SK-N-SH (cell line): ENCODE data around the gene DLGAP3. TPM values are rescaled to one million over a fixed set of nuclear protein-coding genes. Genes with fewer than 3 reads are reported as not detected.

Source experiments
- CTCF ChIA-PET: fragments of 300-600, 350-600 bp; formaldehyde crosslinking; extraction: SDS; loops from one replicate; lab custom pipeline; 2021; lab: Yijun Ruan, JAX
- POLR2A ChIA-PET: fragments of 350-600 bp; sonication (Branson Sonifier 250); formaldehyde crosslinking; extraction: SDS; loops from one replicate; lab custom pipeline; 2020; ENCODE audit warnings: antibody characterized with exemption, inconsistent platforms; lab: Yijun Ruan, JAX
- DNase-seq: peaks from one replicate; pipeline ENCODE4 v3.0.0; 2012
- H2AFZ ChIP-seq: fragments of 200-600 bp; sonication (generic); 2 replicates; pipeline ENCODE4 v1.8.1; 2016; ENCODE audit warnings: antibody characterized with exemption, mild to moderate bottlenecking, low read depth
- H3F3A ChIP-seq: fragments of 200-600 bp; sonication (generic); replicated peaks from 2 replicates; pipeline ENCODE3; 2016; ENCODE audit warnings: antibody characterized with exemption, mild to moderate bottlenecking; ENCODE audit not compliant: insufficient read depth
- H3K27ac ChIP-seq, 2 experiments: fragments of 200-500 bp in 1 of 2; fragments of 200-600 bp in 1 of 2; sonication (Bioruptor generic) in 1 of 2; sonication (generic), shearing (Covaris generic) in 1 of 2; 2 replicates each; pipeline versions ENCODE4 v1.5.1 to v1.6.1; 2014 to 2016; ENCODE audit warnings: low read depth in 2 of 2, inconsistent platforms in 1 of 2, low read length in 1 of 2, mild to moderate bottlenecking in 1 of 2, mixed read lengths in 1 of 2
- H3K27me3 ChIP-seq: fragments of 200-600 bp; sonication (generic), shearing (Covaris generic); 2 replicates; pipeline ENCODE4 v1.6.1; 2016; ENCODE audit warnings: mixed run types; ENCODE audit not compliant: insufficient read depth
- H3K36me3 ChIP-seq, 2 experiments: fragments of 200-500 bp in 1 of 2; fragments of 200-600 bp in 1 of 2; sonication (Bioruptor generic) in 1 of 2; sonication (generic) in 1 of 2; replicated peaks in 1 of 2; 2 replicates each; pipeline versions ENCODE3 to v1.5.1; 2014 to 2016; ENCODE audit warnings: low read length in 1 of 2, mild to moderate bottlenecking in 1 of 2; ENCODE audit not compliant: insufficient read depth in 2 of 2, control insufficient read depth in 1 of 2
- H3K4me1 ChIP-seq, 2 experiments: fragments of 200-500 bp in 1 of 2; fragments of 200-600 bp in 1 of 2; sonication (Bioruptor generic) in 1 of 2; sonication (generic), shearing (Covaris generic) in 1 of 2; 2 replicates each; pipeline versions ENCODE4 v1.5.1 to v1.6.1; 2014 to 2016; ENCODE audit warnings: low read depth in 1 of 2, low read length in 1 of 2, mixed run types in 1 of 2; ENCODE audit not compliant: insufficient read depth in 2 of 2, control insufficient read depth in 1 of 2
- H3K4me2 ChIP-seq: fragments of 200-600 bp; sonication (generic), shearing (Covaris generic); 2 replicates; pipeline ENCODE4 v1.6.1; 2017; ENCODE audit warnings: mixed run types
- H3K4me3 ChIP-seq, 2 experiments: fragments of 200-500 bp in 1 of 2; fragments of 200-600 bp in 1 of 2; sonication (Bioruptor generic) in 1 of 2; sonication (generic), shearing (Covaris generic) in 1 of 2; 2 replicates each; pipeline versions ENCODE4 v1.5.1 to v1.8.1; 2014 to 2016; ENCODE audit warnings: low read depth in 2 of 2, inconsistent platforms in 1 of 2, low read length in 1 of 2, mild to moderate bottlenecking in 1 of 2, mixed read lengths in 1 of 2, moderate library complexity in 1 of 2
- H3K79me2 ChIP-seq: fragments of 200-600 bp; sonication (generic); 2 replicates; pipeline ENCODE4 v1.8.1; 2017; ENCODE audit warnings: mild to moderate bottlenecking; ENCODE audit not compliant: insufficient read depth
- H3K9ac ChIP-seq: fragments of 200-600 bp; sonication (generic); 2 replicates; pipeline ENCODE4 v1.6.1; 2017; ENCODE audit warnings: mixed run types
- H3K9me2 ChIP-seq: fragments of 200-600 bp; sonication (generic); 2 replicates; pipeline ENCODE4 v1.6.1; 2017; ENCODE audit warnings: mixed run types
- H3K9me3 ChIP-seq: fragments of 200-600 bp; sonication (generic); 2 replicates; pipeline ENCODE4 v1.6.1; 2017; ENCODE audit warnings: mixed run types, mild to moderate bottlenecking, moderate library complexity
- H4K20me1 ChIP-seq: fragments of 200-600 bp; sonication (generic); 2 replicates; pipeline ENCODE4 v1.6.1; 2017; ENCODE audit warnings: mild to moderate bottlenecking, mixed run types; ENCODE audit not compliant: insufficient read depth
- CTCF ChIP-seq: fragments of 200-600 bp; sonication (generic); IDR thresholded peaks from 2 replicates; pipeline ENCODE4 v1.6.1; 2017; ENCODE audit warnings: antibody characterized with exemption, mild to moderate bottlenecking, moderate library complexity
- ELF1 ChIP-seq: IDR thresholded peaks from 2 replicates; pipeline ENCODE4 v1.4.0; 2012
- FOSL2 ChIP-seq: IDR thresholded peaks from 2 replicates; pipeline ENCODE4 v1.4.0; 2012; ENCODE audit warnings: low read depth, mild to moderate bottlenecking, moderate library complexity, borderline replicate concordance
- FOXJ3 ChIP-seq: sonication (generic); formaldehyde crosslinking; IDR thresholded peaks from 2 replicates; pipeline ENCODE4 v1.5.1; 2020; ENCODE audit warnings: mild to moderate bottlenecking, missing genetic modification reagents
- GABPA ChIP-seq: IDR thresholded peaks from 2 replicates; pipeline ENCODE4 v1.4.0; 2012; ENCODE audit warnings: low read depth, mild to moderate bottlenecking
- GATA2 ChIP-seq: sonication (generic); formaldehyde crosslinking; IDR thresholded peaks from 2 replicates; pipeline ENCODE4 v1.5.0; 2020; ENCODE audit warnings: mild to moderate bottlenecking, missing genetic modification reagents
- JUND ChIP-seq: IDR thresholded peaks from 2 replicates; pipeline ENCODE4 v1.4.0; 2012
- RAD21 ChIP-seq: IDR thresholded peaks from 2 replicates; pipeline ENCODE4 v1.6.1; 2012; ENCODE audit warnings: mild to moderate bottlenecking, low read length
- RFX5 ChIP-seq: IDR thresholded peaks from 2 replicates; pipeline ENCODE4 v1.6.1; 2012; ENCODE audit warnings: mild to moderate bottlenecking, improper control_type of control experiment, low read length
- RXRA ChIP-seq: IDR thresholded peaks from 2 replicates; pipeline ENCODE4 v1.4.0; 2012; ENCODE audit warnings: low read depth, mild to moderate bottlenecking, borderline replicate concordance
- SIN3A ChIP-seq: IDR thresholded peaks from 2 replicates; pipeline ENCODE4 v1.6.1; 2012; ENCODE audit warnings: low read depth, mild to moderate bottlenecking, low read length, moderate library complexity, borderline replicate concordance
- TAF1 ChIP-seq: IDR thresholded peaks from 2 replicates; pipeline ENCODE4 v1.6.1; 2012; ENCODE audit warnings: low read depth, mild to moderate bottlenecking, low read length, moderate library complexity, borderline replicate concordance
- whole genome bisulfite sequencing: methylation state at CpG from one replicate; pipeline ENCODE4 v1.1.6; 2017; ENCODE audit warnings: low lambda C conversion rate; 5-methylcytosine and 5-hydroxymethylcytosine counted together
- polyA plus RNA-seq, 3 experiments: library from polyadenylated mRNA; depleted of rRNA; stranded (reverse); fragments of >200 nt; gene quantifications; 2 replicates each; pipeline ENCODE4 v1.2.3, GENCODE V29; 2012
- TF ChIP-seq, protein P1 (sequence below): IDR thresholded peaks from 2 replicates; pipeline ENCODE4 v1.4.0; 2012; ENCODE audit warnings: low read depth, borderline replicate concordance
- TF ChIP-seq, protein P2 (sequence below): IDR thresholded peaks from 2 replicates; pipeline ENCODE4 v1.4.0; 2012; ENCODE audit warnings: low read depth

The DLGAP3 gene
- polyA plus RNA-seq, 1 of the 3 experiments (the other 2 are of a cell fraction), result 0.15 TPM

- Histone ChIP-seq H3K4me2 (no peak overlapping the region), H3K4me1 (peaks cover 0 to 10% of the 10 kb centered on the region in 2 experiments; a peak in 1 of 4 replicates), H4K20me1 (no peaks in the 10 kb centered on the region), H3K9me2 (no peaks in the 10 kb centered on the region), H3F3A (no peaks in the 10 kb centered on the region), H3K36me3 (no peaks in the 10 kb centered on the region), H3K4me3 (no peak overlapping the region), H3K79me2 (no peaks in the 10 kb centered on the region), H3K27me3 (no peaks in the 10 kb centered on the region), H3K9me3 (no peaks in the 10 kb centered on the region), H3K9ac (no peak overlapping the region), H2AFZ (no peak overlapping the region), H3K27ac (no peak overlapping the region)
- no peak for TF ChIP-seq RAD21
- TF ChIP-seq FOSL2, result no peak
- TF ChIP-seq TAF1, result no peak
- TF ChIP-seq, protein P1, sequence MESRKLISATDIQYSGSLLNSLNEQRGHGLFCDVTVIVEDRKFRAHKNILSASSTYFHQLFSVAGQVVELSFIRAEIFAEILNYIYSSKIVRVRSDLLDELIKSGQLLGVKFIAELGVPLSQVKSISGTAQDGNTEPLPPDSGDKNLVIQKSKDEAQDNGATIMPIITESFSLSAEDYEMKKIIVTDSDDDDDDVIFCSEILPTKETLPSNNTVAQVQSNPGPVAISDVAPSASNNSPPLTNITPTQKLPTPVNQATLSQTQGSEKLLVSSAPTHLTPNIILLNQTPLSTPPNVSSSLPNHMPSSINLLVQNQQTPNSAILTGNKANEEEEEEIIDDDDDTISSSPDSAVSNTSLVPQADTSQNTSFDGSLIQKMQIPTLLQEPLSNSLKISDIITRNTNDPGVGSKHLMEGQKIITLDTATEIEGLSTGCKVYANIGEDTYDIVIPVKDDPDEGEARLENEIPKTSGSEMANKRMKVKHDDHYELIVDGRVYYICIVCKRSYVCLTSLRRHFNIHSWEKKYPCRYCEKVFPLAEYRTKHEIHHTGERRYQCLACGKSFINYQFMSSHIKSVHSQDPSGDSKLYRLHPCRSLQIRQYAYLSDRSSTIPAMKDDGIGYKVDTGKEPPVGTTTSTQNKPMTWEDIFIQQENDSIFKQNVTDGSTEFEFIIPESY, result no peak
- no peak for TF ChIP-seq FOXJ3 (CRISPR knock-in tag)
- TF ChIP-seq RXRA, result no peak
- no peak for TF ChIP-seq GATA2 (CRISPR knock-in tag)
- TF ChIP-seq GABPA, result no peak
- TF ChIP-seq JUND, result no peak
- TF ChIP-seq CTCF, result no peak
- no peak for TF ChIP-seq ELF1
- ChIA-PET CTCF (interaction anchor here (1.0 to 2.5 kb wide), 3 partner anchors 10 to 116 kb away, joined by 3 to 11 read pairs (median 4); partner anchors contain the start of genes SMIM12 and TMEM35B), POLR2A (no interaction called here)
- 97% methylated on average over 3 of the region's 3 CpGs for WGBS
- DNase-seq, result no peak
Measured at GRCh38 chr1:34975338-34975737, 45.9 kb upstream of the DLGAP3 start.

GRCh38 chr1:34974626-34975025 is 45.2 kb upstream of the DLGAP3 start:
- Histone ChIP-seq H3K4me1 (peaks cover 0 to 10% of the 10 kb centered on the region in 2 experiments; a peak in 1 of 4 replicates), H3K4me2 (no peak overlapping the region), H3K79me2 (no peaks in the 10 kb centered on the region), H4K20me1 (no peaks in the 10 kb centered on the region), H3K9me3 (no peaks in the 10 kb centered on the region), H2AFZ (no peak overlapping the region), H3K9me2 (no peaks in the 10 kb centered on the region), H3K4me3 (no peak overlapping the region), H3K9ac (no peak overlapping the region), H3F3A (no peaks in the 10 kb centered on the region), H3K36me3 (no peaks in the 10 kb centered on the region), H3K27me3 (no peaks in the 10 kb centered on the region), H3K27ac (no peak overlapping the region)
- CTCF ChIA-PET, result interaction anchor here (1.0 to 2.5 kb wide), 3 partner anchors 11 to 115 kb away, joined by 3 to 11 read pairs (median 4); partner anchors contain the start of genes SMIM12 and TMEM35B
- DNase-seq, result no peak
- POLR2A ChIA-PET, result no interaction called here
- TF ChIP-seq RFX5, result no peak
- TF ChIP-seq, protein P2, sequence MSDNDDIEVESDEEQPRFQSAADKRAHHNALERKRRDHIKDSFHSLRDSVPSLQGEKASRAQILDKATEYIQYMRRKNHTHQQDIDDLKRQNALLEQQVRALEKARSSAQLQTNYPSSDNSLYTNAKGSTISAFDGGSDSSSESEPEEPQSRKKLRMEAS, result no peak
- TF ChIP-seq SIN3A, result no peak
- WGBS, result 90% methylated on average over 8 of the region's 8 CpGs
